Suprapubic skin (tissue), 4 donors: ENCODE results near the gene PLEKHG7. TPM values are rescaled to one million over a fixed set of nuclear protein-coding genes. Genes with fewer than 3 reads are reported as not detected.

Source experiments
- DNase-seq, 2 donors: peaks; one replicate each; pipeline ENCODE4 v3.0.0-alpha.2; 2019; ENCODE audit warnings: low spot score in 2 of 2
- H3K27ac ChIP-seq: fragments of 200-600 bp; sonication (generic); one replicate; pipeline ENCODE4 v1.5.1; 2019
- H3K27me3 ChIP-seq: fragments of 200-600 bp; sonication (generic); one replicate; pipeline ENCODE4 v1.5.1; 2019
- H3K36me3 ChIP-seq: fragments of 200-600 bp; sonication (generic); one replicate; pipeline ENCODE4 v1.5.1; 2019
- H3K4me1 ChIP-seq: fragments of 200-600 bp; sonication (generic); one replicate; pipeline ENCODE4 v1.5.1; 2019
- H3K4me3 ChIP-seq: fragments of 200-600 bp; sonication (generic); one replicate; pipeline ENCODE4 v1.5.1; 2019; ENCODE audit warnings: mild to moderate bottlenecking
- H3K9me3 ChIP-seq: fragments of 200-600 bp; sonication (generic); one replicate; pipeline ENCODE4 v1.5.1; 2019
- EP300 ChIP-seq: sonication (generic); formaldehyde crosslinking; IDR thresholded peaks from one replicate; pipeline ENCODE4 v1.6.1; 2017; ENCODE audit warnings: antibody characterized with exemption
- POLR2A ChIP-seq, 2 donors: fragments of 450-650 bp; IDR thresholded peaks; one replicate each; pipeline ENCODE4 v1.6.1; 2017; ENCODE audit warnings: antibody characterized with exemption in 2 of 2, mild to moderate bottlenecking in 2 of 2, moderate library complexity in 2 of 2
- POLR2AphosphoS5 ChIP-seq, 3 donors: sonication (generic); formaldehyde crosslinking; IDR thresholded peaks; one replicate each; pipeline ENCODE4 v1.6.1; 2017; ENCODE audit warnings: antibody characterized with exemption in 3 of 3
- WGBS: methylation state at CpG from one replicate; pipeline ENCODE4 v1.1.5; 2018; 5-methylcytosine and 5-hydroxymethylcytosine counted together
- total RNA-seq, 4 donors: library from RNA; depleted of rRNA; stranded (reverse); fragments of >200 nt; gene quantifications; one replicate each; pipeline ENCODE4 v1.1.0, GENCODE V29; 2016
- TF ChIP-seq, protein P1 (sequence below), 2 donors: fragments of 200-600 bp in 1 of 2; fragments of 450-650 bp in 1 of 2; sonication (generic) in 1 of 2; IDR thresholded peaks; one replicate each; pipeline ENCODE4 v1.5.1; 2016 to 2019; ENCODE audit warnings: antibody characterized with exemption in 2 of 2, mild to moderate bottlenecking in 1 of 2, moderate library complexity in 1 of 2

Gene PLEKHG7
- total RNA-seq, 4 donors from 2014 or later: not detected

DNA sequence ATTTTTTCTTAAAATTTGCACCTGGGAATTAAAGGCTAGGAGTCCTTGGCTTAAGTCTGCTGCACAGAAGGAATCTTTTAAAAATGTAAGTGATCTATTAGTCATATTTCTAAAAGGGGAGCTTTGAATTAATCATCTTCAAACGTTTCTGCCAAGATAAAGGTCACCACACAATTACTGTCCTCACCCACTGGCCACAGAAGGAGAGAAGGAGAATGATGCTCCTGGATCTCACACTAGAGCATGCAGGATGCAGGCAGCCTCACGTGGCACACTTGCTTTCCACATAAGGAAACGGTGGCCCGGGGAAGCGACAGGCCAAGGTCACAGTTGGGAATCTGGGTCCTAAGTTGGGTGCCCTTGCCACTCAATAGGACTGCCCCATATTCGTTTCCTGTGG lies 16.9 kb downstream of the PLEKHG7 start:
- Histone ChIP-seq H3K9me3 (no peaks in the 10 kb centered on the region), H3K4me1 (no peaks in the 10 kb centered on the region), H3K36me3 (no peaks in the 10 kb centered on the region), H3K27me3 (no peaks in the 10 kb centered on the region), H3K27ac (no peak overlapping the region), H3K4me3 (no peak overlapping the region)
- 47% methylated on average over 6 of the region's 6 CpGs for WGBS
- TF ChIP-seq, protein P1, sequence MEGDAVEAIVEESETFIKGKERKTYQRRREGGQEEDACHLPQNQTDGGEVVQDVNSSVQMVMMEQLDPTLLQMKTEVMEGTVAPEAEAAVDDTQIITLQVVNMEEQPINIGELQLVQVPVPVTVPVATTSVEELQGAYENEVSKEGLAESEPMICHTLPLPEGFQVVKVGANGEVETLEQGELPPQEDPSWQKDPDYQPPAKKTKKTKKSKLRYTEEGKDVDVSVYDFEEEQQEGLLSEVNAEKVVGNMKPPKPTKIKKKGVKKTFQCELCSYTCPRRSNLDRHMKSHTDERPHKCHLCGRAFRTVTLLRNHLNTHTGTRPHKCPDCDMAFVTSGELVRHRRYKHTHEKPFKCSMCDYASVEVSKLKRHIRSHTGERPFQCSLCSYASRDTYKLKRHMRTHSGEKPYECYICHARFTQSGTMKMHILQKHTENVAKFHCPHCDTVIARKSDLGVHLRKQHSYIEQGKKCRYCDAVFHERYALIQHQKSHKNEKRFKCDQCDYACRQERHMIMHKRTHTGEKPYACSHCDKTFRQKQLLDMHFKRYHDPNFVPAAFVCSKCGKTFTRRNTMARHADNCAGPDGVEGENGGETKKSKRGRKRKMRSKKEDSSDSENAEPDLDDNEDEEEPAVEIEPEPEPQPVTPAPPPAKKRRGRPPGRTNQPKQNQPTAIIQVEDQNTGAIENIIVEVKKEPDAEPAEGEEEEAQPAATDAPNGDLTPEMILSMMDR (IDR thresholded peaks at IDR 0.05): no peak
- no peak for TF ChIP-seq POLR2A (IDR thresholded peaks at IDR 0.05)
- TF ChIP-seq POLR2AphosphoS5 (IDR thresholded peaks at IDR 0.05): no peak
- TF ChIP-seq EP300: no peak
- no peak for DNase-seq

DNA sequence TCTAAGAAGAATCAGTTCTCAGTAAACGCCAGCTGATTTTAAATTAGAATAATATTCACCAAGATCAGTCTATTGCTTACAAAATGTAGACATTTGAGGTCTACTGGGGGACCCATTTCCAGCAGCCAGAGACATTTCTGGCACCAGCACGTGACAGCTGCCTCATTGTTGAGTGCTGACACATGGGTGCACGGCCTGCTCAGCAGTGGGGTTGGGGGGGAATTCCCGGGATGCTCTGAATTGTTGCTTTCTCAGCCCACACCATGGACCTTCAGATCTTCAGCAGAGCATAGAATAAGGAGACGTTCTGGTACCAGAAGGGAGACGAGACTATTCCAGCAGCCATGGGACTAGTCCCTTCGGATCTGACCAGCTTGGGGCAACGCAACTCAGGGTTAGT lies 18.3 kb downstream of the PLEKHG7 start:
- TF ChIP-seq POLR2A (IDR thresholded peaks at IDR 0.05) (no peak), POLR2AphosphoS5 (IDR thresholded peaks at IDR 0.05) (no peak), EP300 (no peak)
- TF ChIP-seq, protein P1 (IDR thresholded peaks at IDR 0.05): no peak
- 70% methylated on average over 8 of the region's 8 CpGs for WGBS
- no peaks in the 10 kb centered on the region for H3K9me3 ChIP-seq

GRCh38 chr12:92721656-92722055 lies 18.9 kb downstream of the PLEKHG7 start:
- DNase-seq: no peak
- TF ChIP-seq POLR2AphosphoS5 (IDR thresholded peaks at IDR 0.05): no peak
- TF ChIP-seq, protein P1 (IDR thresholded peaks at IDR 0.05): no peak
- TF ChIP-seq EP300: no peak
- TF ChIP-seq POLR2A (IDR thresholded peaks at IDR 0.05): no peak
- 35% methylated on average over 1 of the region's 1 CpG for WGBS
- no peak overlapping the region for H3K27ac ChIP-seq
- no peaks in the 10 kb centered on the region for H3K4me1 ChIP-seq
- H3K36me3 ChIP-seq: no peaks in the 10 kb centered on the region
- H3K9me3 ChIP-seq: no peaks in the 10 kb centered on the region
- H3K4me3 ChIP-seq: no peak overlapping the region
- no peaks in the 10 kb centered on the region for H3K27me3 ChIP-seq

More for the DNA sequence above, 18.3 kb downstream of the PLEKHG7 start:
- Histone ChIP-seq H3K27me3 (no peaks in the 10 kb centered on the region), H3K27ac (no peak overlapping the region), H3K36me3 (no peaks in the 10 kb centered on the region), H3K4me3 (no peak overlapping the region), H3K4me1 (no peaks in the 10 kb centered on the region)
- no peak for DNase-seq

- no peak for DNase-seq
- TF ChIP-seq, protein P1 (IDR thresholded peaks at IDR 0.05): no peak
- no peak for TF ChIP-seq POLR2AphosphoS5 (IDR thresholded peaks at IDR 0.05)
- no peak for TF ChIP-seq EP300
- TF ChIP-seq POLR2A (IDR thresholded peaks at IDR 0.05): no peak
- WGBS: 70% methylated on average over 3 of the region's 3 CpGs
Measured at GRCh38 chr12:92722897-92723296, 20.1 kb downstream of the PLEKHG7 start.

GRCh38 chr12:92726850-92727249 lies 24.1 kb downstream of the PLEKHG7 start:
- Histone ChIP-seq H3K4me3 (no peak overlapping the region), H3K27me3 (no peaks in the 10 kb centered on the region), H3K9me3 (no peaks in the 10 kb centered on the region), H3K27ac (no peak overlapping the region), H3K4me1 (peaks cover under 1% of the 10 kb centered on the region), H3K36me3 (no peaks in the 10 kb centered on the region)
- DNase-seq: no peak
- WGBS: 87% methylated on average over 4 of the region's 4 CpGs
- TF ChIP-seq EP300: no peak
- no peak for TF ChIP-seq POLR2AphosphoS5 (IDR thresholded peaks at IDR 0.05)
- no peak for TF ChIP-seq POLR2A (IDR thresholded peaks at IDR 0.05)
- TF ChIP-seq, protein P1 (IDR thresholded peaks at IDR 0.05): no peak

More at GRCh38 chr12:92722897-92723296, 20.1 kb downstream of the PLEKHG7 start:
- Histone ChIP-seq H3K4me1 (no peaks in the 10 kb centered on the region), H3K27ac (no peak overlapping the region), H3K4me3 (no peak overlapping the region), H3K9me3 (no peaks in the 10 kb centered on the region), H3K27me3 (no peaks in the 10 kb centered on the region), H3K36me3 (no peaks in the 10 kb centered on the region)
